Neural progenitor cell (in vitro differentiated cells): ENCODE results near the gene ZNF212. TPM values are rescaled to one million over a fixed set of nuclear protein-coding genes. Genes with fewer than 3 reads are reported as not detected.

Source experiments
- DNase-seq: peaks from one replicate; pipeline ENCODE4 v3.0.0-alpha.2; 2016; ENCODE audit warnings: low spot score
- H2AFZ ChIP-seq: fragments of 200-600 bp; sonication (generic); replicated peaks from 2 replicates; pipeline ENCODE4 v1.6.1; 2016; ENCODE audit warnings: antibody characterized with exemption
- H3F3A ChIP-seq: fragments of 200-600 bp; sonication (generic); 2 replicates; pipeline ENCODE4 v1.6.1; 2016; ENCODE audit warnings: antibody characterized with exemption, low read depth
- H3K27ac ChIP-seq: fragments of 200-600 bp; sonication (generic); 2 replicates; pipeline ENCODE4 v1.5.1; 2016; ENCODE audit warnings: mild to moderate bottlenecking
- H3K27me3 ChIP-seq: fragments of 200-600 bp; sonication (generic); 2 replicates; pipeline ENCODE4 v1.6.1; 2016; ENCODE audit warnings: mild to moderate bottlenecking, moderate library complexity
- H3K36me3 ChIP-seq: fragments of 200-600 bp; sonication (generic); 2 replicates; pipeline ENCODE4 v1.5.1; 2016
- H3K4me1 ChIP-seq: fragments of 200-600 bp; sonication (generic); 2 replicates; pipeline ENCODE4 v1.6.1; 2016; ENCODE audit warnings: mixed run types
- H3K4me2 ChIP-seq: fragments of 200-600 bp; sonication (generic); 2 replicates; pipeline ENCODE4 v1.6.1; 2016
- H3K4me3 ChIP-seq: fragments of 200-600 bp; sonication (generic); 2 replicates; pipeline ENCODE4 v1.5.1; 2016
- H3K79me2 ChIP-seq: fragments of 200-600 bp; sonication (generic); 2 replicates; pipeline ENCODE4 v1.6.1; 2016; ENCODE audit warnings: low read depth
- H3K9ac ChIP-seq: fragments of 200-600 bp; sonication (generic); 2 replicates; pipeline ENCODE4 v1.6.1; 2016
- H3K9me3 ChIP-seq: fragments of 200-600 bp; sonication (generic); 2 replicates; pipeline ENCODE4 v1.5.1; 2016; ENCODE audit warnings: low read depth
- H4K20me1 ChIP-seq: fragments of 200-600 bp; sonication (generic); 2 replicates; pipeline ENCODE4 v1.6.1; 2016; ENCODE audit warnings: low read depth
- H3K27ac Mint-ChIP-seq: 3 replicates; pipeline ENCODE4 v1.8.0; 2021; ENCODE audit warnings: mixed read lengths
- H3K27me3 Mint-ChIP-seq: 2 replicates; pipeline ENCODE4 v1.8.0; 2022; ENCODE audit warnings: low read depth, mild to moderate bottlenecking, inconsistent platforms, moderate library complexity, mixed read lengths; ENCODE audit not compliant: insufficient read depth
- H3K36me3 Mint-ChIP-seq: 3 replicates; pipeline ENCODE4 v1.8.0; 2021; ENCODE audit warnings: mixed read lengths
- H3K4me1 Mint-ChIP-seq: 3 replicates; pipeline ENCODE4 v1.8.0; 2021; ENCODE audit warnings: mixed read lengths
- H3K4me3 Mint-ChIP-seq: 3 replicates; pipeline ENCODE4 v1.8.0; 2021; ENCODE audit warnings: mild to moderate bottlenecking, moderate library complexity, mixed read lengths
- H3K9me3 Mint-ChIP-seq: 3 replicates; pipeline ENCODE4 v1.8.0; 2020; ENCODE audit warnings: mixed read lengths
- CTCF ChIP-seq: fragments of 200-600 bp; sonication (generic); IDR thresholded peaks from 2 replicates; pipeline ENCODE4 v1.5.1; 2017; ENCODE audit warnings: antibody characterized with exemption, mild to moderate bottlenecking
- EZH2 ChIP-seq: fragments of 200-600 bp; sonication (generic); IDR thresholded peaks from 2 replicates; pipeline ENCODE4 v1.6.1; 2017; ENCODE audit warnings: antibody characterized with exemption, mild to moderate bottlenecking, moderate library complexity
- EZH2phosphoT487 ChIP-seq: fragments of 200-600 bp; sonication (generic); IDR thresholded peaks from 2 replicates; pipeline ENCODE4 v1.6.1; 2017; ENCODE audit warnings: antibody characterized with exemption
- total RNA-seq: library from RNA; depleted of rRNA; stranded (reverse); fragments of >200 nt; gene quantifications from 2 replicates; pipeline ENCODE4 v1.2.3, GENCODE V29; 2015; ENCODE audit warnings: low replicate concordance

ZNF212 gene
- total RNA-seq, 1 donor from 2014 or later: 11.2 TPM

- Histone ChIP-seq H3K79me2 (peaks cover 32% of the 10 kb centered on the region), H3F3A (peaks cover 5% of the 10 kb centered on the region), H3K36me3 (peaks cover 7% of the 10 kb centered on the region), H3K4me3 (peak within 1 kb of the TSS; percentile 95), H3K4me2 (peak within 1 kb of the TSS; percentile 97), H3K27me3 (no peaks in the 10 kb centered on the region), H4K20me1 (peaks cover 22% of the 10 kb centered on the region), H3K9ac (peak within 1 kb of the TSS; percentile 84), H3K9me3 (no peaks in the 10 kb centered on the region), H3K4me1 (no peaks in the 10 kb centered on the region), H2AFZ (peak within 1 kb of the TSS; percentile 90), H3K27ac (peak within 1 kb of the TSS; percentile 89)
- Mint-ChIP-seq H3K4me3 (peak within 1 kb of the TSS; percentile 95), H3K9me3 (no peaks in the 10 kb centered on the region), H3K36me3 (peaks cover 22% of the 10 kb centered on the region), H3K27ac (peak within 1 kb of the TSS; percentile 93), H3K27me3 (peaks cover 4% of the 10 kb centered on the region), H3K4me1 (peaks cover 12% of the 10 kb centered on the region)
- peak; percentile 95 for DNase-seq
- TF ChIP-seq EZH2phosphoT487 (no peak), EZH2 (no peak), CTCF (peak; percentile 67)
Measured at GRCh38 chr7:149195180-149196150, 44.0 kb upstream of the ZNF212 start, which contains the start of gene ZNF282. Gene ZNF282 (plus strand): TSS chr7:149195546. CDS start chr7:149195590, 44 bp downstream.

DNA sequence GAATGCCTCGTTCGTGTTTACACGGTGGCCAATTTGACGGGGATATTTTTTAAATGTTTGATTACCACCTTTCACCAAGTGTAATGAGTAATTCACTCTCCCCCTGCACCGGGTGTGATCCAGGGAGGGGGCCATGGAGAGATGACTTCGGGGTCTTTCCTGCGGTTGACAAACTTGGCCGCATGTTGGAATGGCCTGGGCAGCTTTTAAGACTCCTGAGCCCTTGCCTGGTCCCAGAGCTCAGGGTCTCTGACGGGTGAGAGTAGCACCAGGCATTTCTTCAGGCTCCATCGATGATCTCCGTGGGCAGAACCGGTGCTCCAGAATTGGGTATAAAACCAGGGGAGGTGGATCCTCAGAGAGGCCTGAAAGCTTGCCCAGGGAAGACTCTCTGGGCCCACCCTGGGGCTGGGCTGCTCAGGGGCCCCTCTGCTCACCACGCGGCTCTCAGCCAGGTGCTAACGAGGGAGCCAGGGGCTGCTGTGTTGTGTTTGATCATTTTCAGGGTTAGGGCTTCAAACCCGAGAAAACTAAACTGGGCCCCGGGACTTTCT, 43.2 kb upstream of the ZNF212 start:
- Histone ChIP-seq H3K4me3 (peak overlapping the region; percentile 95), H3K4me2 (peak overlapping the region; percentile 97), H3K9ac (peak overlapping the region; percentile 80), H3K27me3 (no peaks in the 10 kb centered on the region), H4K20me1 (peaks cover 22% of the 10 kb centered on the region), H3F3A (peaks cover 5% of the 10 kb centered on the region), H3K4me1 (no peaks in the 10 kb centered on the region), H3K36me3 (peaks cover 7% of the 10 kb centered on the region), H3K27ac (no peak overlapping the region), H3K9me3 (no peaks in the 10 kb centered on the region), H3K79me2 (peaks cover 38% of the 10 kb centered on the region), H2AFZ (no peak overlapping the region)
- Mint-ChIP-seq H3K27ac (peak overlapping the region; percentile 93), H3K27me3 (peaks cover 4% of the 10 kb centered on the region), H3K4me1 (peaks cover 12% of the 10 kb centered on the region), H3K9me3 (no peaks in the 10 kb centered on the region), H3K36me3 (peaks cover 28% of the 10 kb centered on the region), H3K4me3 (peak overlapping the region; percentile 95)
- DNase-seq: peak; percentile 28
- TF ChIP-seq EZH2 (no peak), CTCF (no peak), EZH2phosphoT487 (no peak)

- H3K4me3 ChIP-seq: peak overlapping the region; percentile 95
- no peak overlapping the region for H3K27ac ChIP-seq
- no peaks in the 10 kb centered on the region for H3K9me3 ChIP-seq
- peak overlapping the region; percentile 97 for H3K4me2 ChIP-seq
- H3K4me3 Mint-ChIP-seq: peak overlapping the region; percentile 95
- H3K27ac Mint-ChIP-seq: no peak overlapping the region
- H3K79me2 ChIP-seq: peaks cover 38% of the 10 kb centered on the region
- peaks cover 5% of the 10 kb centered on the region for H3F3A ChIP-seq
- H4K20me1 ChIP-seq: peaks cover 22% of the 10 kb centered on the region
- no peaks in the 10 kb centered on the region for H3K9me3 Mint-ChIP-seq
- no peaks in the 10 kb centered on the region for H3K27me3 ChIP-seq
- H3K4me1 ChIP-seq: no peaks in the 10 kb centered on the region
- peak overlapping the region; percentile 80 for H3K9ac ChIP-seq
- H3K4me1 Mint-ChIP-seq: peaks cover 12% of the 10 kb centered on the region
- H2AFZ ChIP-seq: no peak overlapping the region
- H3K36me3 Mint-ChIP-seq: peaks cover 29% of the 10 kb centered on the region
- H3K36me3 ChIP-seq: peaks cover 7% of the 10 kb centered on the region
- H3K27me3 Mint-ChIP-seq: peaks cover 4% of the 10 kb centered on the region
- TF ChIP-seq EZH2 (no peak), EZH2phosphoT487 (no peak), CTCF (no peak)
- DNase-seq: no peak
Measured at GRCh38 chr7:149196705-149197171, 42.7 kb upstream of the ZNF212 start.
